ENCODE results near the gene GALP. TPM values are rescaled to one million over a fixed set of nuclear protein-coding genes. Genes with fewer than 3 reads are reported as not detected.
"Not testable (repeated sequence)": the region's sequence is repeated elsewhere in the genome, so short reads cannot be mapped to it uniquely, and the experiment has no call there.

GALP gene
- total and polyA plus RNA-seq, 12 donors: not detected

DNA sequence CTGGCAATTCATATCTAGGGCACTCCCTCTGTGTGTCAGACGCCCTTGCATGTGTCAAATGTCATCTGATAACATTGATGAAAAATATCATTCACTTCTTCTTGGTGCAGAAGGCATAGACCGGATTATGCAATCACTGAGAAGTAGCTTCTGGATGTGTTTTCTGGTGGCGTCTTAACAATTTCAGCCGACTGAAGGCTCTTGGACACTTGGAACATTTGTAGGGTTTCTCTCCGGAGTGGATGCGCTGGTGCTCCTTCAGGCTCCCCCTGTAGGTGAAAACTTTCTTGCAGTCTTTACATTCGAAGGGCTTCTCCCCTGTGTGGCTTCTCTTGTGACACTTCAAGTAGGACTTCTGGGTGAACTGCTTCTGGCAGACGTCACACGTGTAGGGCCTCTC, 45.6 kb downstream of the GALP start:
- H3K4me3 ChIP-seq; DNase-seq; intact Hi-C loops (cut with DNase I); ATAC-seq; H3K27ac ChIP-seq; H3K9me3 ChIP-seq: not testable (repeated sequence)
- Histone ChIP-seq H3K36me3 (peaks cover 0 to 11% (median 0%) of the 10 kb centered on the region in 9 donors), H3K4me1 (peaks cover 0 to 11% (median 6%) of the 10 kb centered on the region in 9 donors), H3K27me3 (peaks cover 0 to 17% (median 6%) of the 10 kb centered on the region in 7 donors)
- WGBS, 2 donors: 63 to 64% methylated on average over 9 of the region's 9 CpGs
- TF ChIP-seq CTCF (IDR thresholded peaks at IDR 0.05): peak in 5 of 9 donors; percentile 6 to 31 (median 23)

- intact Hi-C loops (cut with DNase I): no loop called here
- DNase-seq: no peak
- H3K4me3 ChIP-seq: no peak overlapping the region
- peaks cover 0 to 11% (median 6%) of the 10 kb centered on the region in 9 donors for H3K4me1 ChIP-seq
- H3K9me3 ChIP-seq: no peaks in the 10 kb centered on the region
- TF ChIP-seq CTCF (IDR thresholded peaks at IDR 0.05): no peak
- peaks cover 0 to 13% (median 6%) of the 10 kb centered on the region in 7 donors for H3K27me3 ChIP-seq
- WGBS, 2 donors: 92 to 96% methylated on average over 14 of the region's 14 CpGs
- H3K36me3 ChIP-seq: peaks cover 0 to 11% (median 0%) of the 10 kb centered on the region in 9 donors
- no peak for ATAC-seq
- H3K27ac ChIP-seq: no peak overlapping the region
Observed at GRCh38 chr19:56221851-56222250, 46.0 kb downstream of the GALP start.

DNA sequence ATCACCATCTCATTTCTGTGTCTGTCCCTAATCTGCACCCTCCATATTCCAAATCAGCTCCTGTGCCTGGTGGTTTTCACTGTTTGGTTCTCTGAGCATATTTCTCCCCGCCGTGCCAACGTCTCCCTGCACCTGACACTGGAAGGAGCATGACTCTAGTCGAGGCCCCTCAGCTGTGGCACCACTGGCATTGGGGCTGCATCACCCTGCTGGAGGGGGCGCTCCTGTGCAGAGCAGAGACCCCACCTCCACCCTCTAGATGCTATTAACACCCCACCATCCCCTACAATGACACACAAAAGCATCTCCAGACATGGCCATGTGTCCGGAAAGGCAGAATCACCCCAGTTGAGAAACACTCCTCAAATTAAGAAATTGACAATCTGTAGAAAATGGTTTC, 47.1 kb downstream of the GALP start:
- ATAC-seq (no peak), DNase-seq (no peak)
- no peak overlapping the region for H3K4me3 ChIP-seq
- intact Hi-C loops (cut with DNase I): no loop called here
- 75 to 83% methylated on average over 6 of the region's 6 CpGs for WGBS, 2 donors
- H3K4me1 ChIP-seq: peaks cover 0 to under 1% (median 0%) of the 10 kb centered on the region in 9 donors
- H3K27me3 ChIP-seq: peaks cover 0 to 3% (median 0%) of the 10 kb centered on the region in 7 donors
- H3K36me3 ChIP-seq: peaks cover 0 to 11% (median 0%) of the 10 kb centered on the region in 9 donors
- no peaks in the 10 kb centered on the region for H3K9me3 ChIP-seq
- TF ChIP-seq CTCF (IDR thresholded peaks at IDR 0.05): no peak
- no peak overlapping the region for H3K27ac ChIP-seq

GRCh38 chr19:56223481-56223880, 47.7 kb downstream of the GALP start:
- WGBS, 2 donors: 90 to 91% methylated on average over 9 of the region's 9 CpGs

More at GRCh38 chr19:56223481-56223880, 47.7 kb downstream of the GALP start:
- Histone ChIP-seq H3K4me1 (no peaks in the 10 kb centered on the region), H3K27ac (no peak overlapping the region), H3K36me3 (peaks cover 0 to 11% (median 0%) of the 10 kb centered on the region in 9 donors), H3K27me3 (no peaks in the 10 kb centered on the region), H3K4me3 (no peak overlapping the region), H3K9me3 (no peaks in the 10 kb centered on the region)
- intact Hi-C loops (cut with DNase I): no loop called here
- ATAC-seq: no peak
- no peak for TF ChIP-seq CTCF (IDR thresholded peaks at IDR 0.05)
- no peak for DNase-seq

Other genes with a start within 250 kb of the GALP start
- gene NLRP13, start 243.7 kb upstream of the GALP start, total RNA-seq: not detected
- gene NLRP13, start 243.7 kb upstream of the GALP start, polyA plus RNA-seq: not detected
- not detected for gene NLRP8, start 228.2 kb upstream of the GALP start, total RNA-seq
- not detected for gene NLRP8, start 228.2 kb upstream of the GALP start, polyA plus RNA-seq
- not detected for gene NLRP5, start 189.2 kb upstream of the GALP start, total RNA-seq
- not detected for gene NLRP5, start 189.2 kb upstream of the GALP start, polyA plus RNA-seq
- 10 to 100 TPM; 18.5 to 47.2 (median 25.7) TPM for gene ZNF787, start 54.7 kb upstream of the GALP start, total RNA-seq
- gene ZNF787, start 54.7 kb upstream of the GALP start, polyA plus RNA-seq: 10 to 100 TPM; 42.3 to 42.8 TPM
- gene ZNF444, start 34.7 kb upstream of the GALP start, total RNA-seq: 10 to 100 TPM; 15.1 to 25.1 (median 22.2) TPM
- gene ZNF444, start 34.7 kb upstream of the GALP start, polyA plus RNA-seq: 10 to 100 TPM; 22.8 to 25.6 TPM
- not detected for gene ZSCAN5B, start 21.8 kb downstream of the GALP start, total RNA-seq
- under 1 TPM in 1 of 2 donors, not detected in 1; 0.06 TPM for gene ZSCAN5B, start 21.8 kb downstream of the GALP start, polyA plus RNA-seq
- not detected for gene ZSCAN5C, start 26.3 kb downstream of the GALP start, total RNA-seq
- gene ZSCAN5C, start 26.3 kb downstream of the GALP start, polyA plus RNA-seq: not detected
- gene EDDM13, start 96.7 kb downstream of the GALP start, total RNA-seq: under 1 TPM in 3 of 10 donors, not detected in 7; 0.50 to 0.87 (median 0.61) TPM
- gene EDDM13, start 96.7 kb downstream of the GALP start, polyA plus RNA-seq: under 1 TPM in 1 of 2 donors, not detected in 1; 0.39 TPM
- gene ZSCAN5A, start 138.8 kb downstream of the GALP start, total RNA-seq: 10 to 100 TPM; 17.7 to 33.4 (median 21.4) TPM
- 10 to 100 TPM in 1 of 2 donors, 1 to 10 TPM in 1; 9.5 to 10.4 TPM for gene ZSCAN5A, start 138.8 kb downstream of the GALP start, polyA plus RNA-seq
- gene ZNF582, start 217.5 kb downstream of the GALP start, total RNA-seq: 1 to 10 TPM; 3.0 to 6.2 (median 4.5) TPM
- gene ZNF582, start 217.5 kb downstream of the GALP start, polyA plus RNA-seq: 1 to 10 TPM; 4.2 to 5.7 TPM
- 1 to 10 TPM; 4.6 to 7.1 (median 5.4) TPM for gene ZNF583, start 228.3 kb downstream of the GALP start, total RNA-seq
- gene ZNF583, start 228.3 kb downstream of the GALP start, polyA plus RNA-seq: 1 to 10 TPM; 2.6 to 3.1 TPM

All from heart right ventricle (tissue), 16 donors.